ENCODE results near the gene ZDHHC14.

Gene ZDHHC14

DNA sequence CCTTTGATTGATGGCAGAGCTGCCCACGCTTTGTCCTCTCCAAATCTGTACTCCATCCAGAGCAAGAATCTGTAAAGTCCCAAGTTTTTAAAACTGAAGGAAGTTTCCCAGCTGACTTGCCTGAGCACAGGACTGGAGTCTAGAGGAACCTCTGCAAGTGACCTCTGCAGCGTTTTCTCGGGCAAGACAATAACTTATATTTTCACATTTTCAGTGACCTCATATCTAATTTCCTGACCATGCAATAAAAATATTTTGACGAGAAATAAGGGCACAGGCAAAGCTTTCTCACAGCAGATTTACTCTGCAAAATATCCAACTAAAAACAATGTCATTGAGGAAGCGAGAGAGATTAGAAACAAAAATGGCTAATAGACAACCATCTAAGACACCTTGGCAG lies 256.5 kb downstream of the ZDHHC14 start:
- no peak for TF ChIP-seq CTCF (IDR thresholded peaks at IDR 0.05; ENCODE audit: low read depth, low read length, missing control alignments)
- DNase-seq (ENCODE audit: extremely low read depth, low read depth): no peak
- H3K4me3 ChIP-seq (replicated peaks; ENCODE audit: low read depth, low read length): no peak overlapping the region

- no peak overlapping the region for H3K4me3 ChIP-seq (replicated peaks; ENCODE audit: low read depth, low read length)
- no peak for DNase-seq (ENCODE audit: extremely low read depth, low read depth)
- no peak for TF ChIP-seq CTCF (IDR thresholded peaks at IDR 0.05; ENCODE audit: low read depth, low read length, missing control alignments)
These were observed 257.1 kb downstream of the ZDHHC14 start for GRCh38 chr6:157637941-157638662.

GRCh38 chr6:157638779-157639178 lies 257.8 kb downstream of the ZDHHC14 start:
- TF ChIP-seq CTCF (IDR thresholded peaks at IDR 0.05; ENCODE audit: low read depth, low read length, missing control alignments): no peak
- H3K4me3 ChIP-seq (replicated peaks; ENCODE audit: low read depth, low read length): no peak overlapping the region
- no peak for DNase-seq (ENCODE audit: extremely low read depth, low read depth)

- H3K4me3 ChIP-seq (replicated peaks; ENCODE audit: low read depth, low read length): no peak overlapping the region
- DNase-seq (ENCODE audit: extremely low read depth, low read depth): no peak
- no peak for TF ChIP-seq CTCF (IDR thresholded peaks at IDR 0.05; ENCODE audit: low read depth, low read length, missing control alignments)
These were observed 259.9 kb downstream of the ZDHHC14 start for GRCh38 chr6:157640746-157641451.

GRCh38 chr6:157641837-157642236 lies 260.8 kb downstream of the ZDHHC14 start:
- no peak for TF ChIP-seq CTCF (IDR thresholded peaks at IDR 0.05; ENCODE audit: low read depth, low read length, missing control alignments)
- H3K4me3 ChIP-seq (replicated peaks; ENCODE audit: low read depth, low read length): no peak overlapping the region

DNA sequence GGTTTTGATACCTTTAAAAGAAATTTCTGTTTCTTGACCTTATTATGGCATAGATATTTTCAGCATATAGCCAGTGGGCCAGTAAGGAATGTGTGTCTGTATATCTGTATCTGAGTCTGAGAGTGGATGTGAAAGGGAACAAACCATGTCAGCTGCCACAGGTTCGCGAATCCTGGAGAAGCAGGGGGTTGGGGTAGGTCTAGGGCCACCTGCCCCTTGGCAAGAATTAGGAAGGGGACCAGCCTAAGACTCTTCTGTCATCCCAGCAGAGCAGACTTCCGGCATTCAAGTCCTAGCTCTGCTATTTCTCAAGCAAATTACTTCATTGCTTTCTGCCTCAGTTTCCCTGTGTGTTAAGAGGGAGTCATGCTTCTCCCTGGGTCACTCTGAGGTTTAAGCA lies 261.7 kb downstream of the ZDHHC14 start:
- DNase-seq (ENCODE audit: extremely low read depth, low read depth): no peak
- no peak overlapping the region for H3K4me3 ChIP-seq (replicated peaks; ENCODE audit: low read depth, low read length)
- TF ChIP-seq CTCF (IDR thresholded peaks at IDR 0.05; ENCODE audit: low read depth, low read length, missing control alignments): no peak

More at GRCh38 chr6:157641837-157642236, 260.8 kb downstream of the ZDHHC14 start:
- no peak for DNase-seq (ENCODE audit: extremely low read depth, low read depth)

All from HFF-Myc (cell line).